ENCODE measurements around the gene CDK3. TPM values are rescaled to one million over a fixed set of nuclear protein-coding genes. Genes with fewer than 3 reads are reported as not detected.
"Not testable (repeated sequence)": the region's sequence is repeated elsewhere in the genome, so short reads cannot be mapped to it uniquely, and the experiment has no call there.

CDK3 gene
- total RNA-seq, 1 experiment from 2014 or later = 5.2 TPM

DNA sequence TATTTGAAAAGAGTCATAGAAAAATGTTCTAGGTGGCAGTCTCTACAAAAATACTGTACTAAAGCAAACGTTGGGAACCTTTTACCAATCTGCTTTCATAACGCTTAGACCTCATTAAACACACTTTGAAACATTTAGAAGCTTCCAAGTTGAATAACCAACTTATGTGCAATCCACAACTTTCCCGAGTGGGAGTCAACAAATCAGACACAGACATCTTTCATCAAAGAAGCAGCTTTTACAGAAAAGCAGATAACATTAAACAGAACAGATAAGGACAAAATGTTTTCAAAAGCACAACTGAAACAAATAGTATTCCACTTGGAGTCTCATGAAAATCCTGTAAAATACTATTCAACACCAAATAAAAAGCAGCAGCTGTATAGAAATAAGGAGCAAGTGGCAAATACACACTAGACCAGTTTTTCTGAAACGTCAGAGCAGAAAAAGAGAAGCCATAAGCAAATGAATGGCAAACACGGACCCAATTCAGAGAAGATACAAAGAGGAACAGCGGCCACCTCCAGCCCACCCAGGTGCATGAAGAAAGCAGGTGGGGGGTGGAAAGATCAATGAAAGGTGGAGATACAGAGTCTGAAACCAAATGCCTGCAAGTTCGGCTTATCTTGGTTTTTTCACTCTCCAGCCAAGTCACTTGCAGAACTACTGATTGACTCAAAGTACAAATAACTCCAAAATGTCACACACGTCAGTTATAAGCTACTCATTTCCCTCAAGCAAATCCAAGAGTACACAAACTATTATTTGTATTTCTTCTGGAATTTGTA is 41.4 kb upstream of the CDK3 start:
- H3K4me1 Mint-ChIP-seq (ENCODE audit: low read depth, unreplicated experiment) = peaks cover 14% of the 10 kb centered on the region
- no peak for TF ChIP-seq CTCF (IDR thresholded peaks at IDR 0.05; ENCODE audit: insufficient read depth in 1 of 2, low read depth in 1 of 2, low read length in 1 of 2, severe bottlenecking in 1 of 2, unreplicated experiment in 1 of 2)
- H3K27me3 ChIP-seq (replicated peaks; ENCODE audit: control insufficient read depth, insufficient read depth, low read length) = no peaks in the 10 kb centered on the region
- H3K27ac Mint-ChIP-seq (ENCODE audit: unreplicated experiment) = peak overlapping the region; percentile 53
- POLR2A ChIA-PET = interaction anchor here (0.6 to 1.9 kb wide), 4 partner anchors 18 to 104 kb away, joined by 3 to 10 read pairs (median 4); partner anchors contain the start of genes ACOX1, FBF1, TEN1 and WBP2
- H3K9me3 Mint-ChIP-seq (ENCODE audit: unreplicated experiment) = no peaks in the 10 kb centered on the region
- no peaks in the 10 kb centered on the region for H3K27me3 Mint-ChIP-seq (ENCODE audit: insufficient read depth, unreplicated experiment)
- peaks cover 51% of the 10 kb centered on the region for H3K36me3 Mint-ChIP-seq (ENCODE audit: insufficient read depth, unreplicated experiment)
- BruUV-seq (replicated peaks) = TSS peak; percentile 16
- H3K4me3 ChIP-seq (ENCODE audit: low read depth, low read length) = no peak overlapping the region
- intact Hi-C loops (cut with micrococcal nuclease; ENCODE audit: unreplicated experiment) = no loop called here
- CTCF ChIA-PET = interaction anchor here (0.9 to 2.1 kb wide), 5 partner anchors 14 to 54 kb away, joined by 3 to 7 read pairs (median 3); partner anchors contain the start of genes ACOX1, MRPL38 and TEN1
- H3K4me3 Mint-ChIP-seq (ENCODE audit: unreplicated experiment) = peak overlapping the region; percentile 54
- H3K4me1 ChIP-seq = peaks cover 26% of the 10 kb centered on the region
- H3K9me3 ChIP-seq = no peaks in the 10 kb centered on the region
- H3K36me3 ChIP-seq (ENCODE audit: control insufficient read depth, insufficient read depth, low read length) = no peaks in the 10 kb centered on the region; the same call in 1 of the 2 replicates
- DNase-seq = peak; percentile 53 to 66

GRCh38 chr17:75959839-75960511 is 40.7 kb upstream of the CDK3 start:
- no peak overlapping the region for H3K4me3 ChIP-seq (ENCODE audit: low read depth, low read length)
- Mint-ChIP-seq H3K4me1 (ENCODE audit: low read depth, unreplicated experiment) (peaks cover 14% of the 10 kb centered on the region), H3K9me3 (ENCODE audit: unreplicated experiment) (no peaks in the 10 kb centered on the region), H3K36me3 (ENCODE audit: insufficient read depth, unreplicated experiment) (peaks cover 49% of the 10 kb centered on the region), H3K4me3 (ENCODE audit: unreplicated experiment) (peak overlapping the region; percentile 54), H3K27ac (ENCODE audit: unreplicated experiment) (peak overlapping the region; percentile 53), H3K27me3 (ENCODE audit: insufficient read depth, unreplicated experiment) (no peaks in the 10 kb centered on the region)
- no peaks in the 10 kb centered on the region for H3K27me3 ChIP-seq (replicated peaks; ENCODE audit: control insufficient read depth, insufficient read depth, low read length)
- no peak for TF ChIP-seq CTCF (IDR thresholded peaks at IDR 0.05; ENCODE audit: insufficient read depth in 1 of 2, low read depth in 1 of 2, low read length in 1 of 2, severe bottlenecking in 1 of 2, unreplicated experiment in 1 of 2)
- ChIA-PET POLR2A (interaction anchor here (0.6 to 1.9 kb wide), 4 partner anchors 19 to 104 kb away, joined by 3 to 10 read pairs (median 4); partner anchors contain the start of genes ACOX1, FBF1, TEN1 and WBP2), CTCF (interaction anchor here (0.9 to 2.1 kb wide), 5 partner anchors 13 to 55 kb away, joined by 3 to 7 read pairs (median 3); partner anchors contain the start of genes ACOX1, MRPL38 and TEN1)
- H3K9me3 ChIP-seq = no peaks in the 10 kb centered on the region
- H3K4me1 ChIP-seq = peaks cover 26% of the 10 kb centered on the region
- no peaks in the 10 kb centered on the region; the same call in 1 of the 2 replicates for H3K36me3 ChIP-seq (ENCODE audit: control insufficient read depth, insufficient read depth, low read length)
- no peak for DNase-seq
- intact Hi-C loops (cut with micrococcal nuclease; ENCODE audit: unreplicated experiment) = no loop called here
- BruUV-seq (replicated peaks) = no TSS peak

- no peak for DNase-seq
- Histone ChIP-seq H3K27me3 (replicated peaks; ENCODE audit: control insufficient read depth, insufficient read depth, low read length) (no peaks in the 10 kb centered on the region), H3K4me1 (peaks cover 10% of the 10 kb centered on the region), H3K9me3 (no peaks in the 10 kb centered on the region), H3K4me3 (ENCODE audit: low read depth, low read length) (no peak overlapping the region), H3K36me3 (ENCODE audit: control insufficient read depth, insufficient read depth, low read length) (no peaks in the 10 kb centered on the region)
- Mint-ChIP-seq H3K27me3 (ENCODE audit: insufficient read depth, unreplicated experiment) (no peaks in the 10 kb centered on the region), H3K27ac (ENCODE audit: unreplicated experiment) (no peak overlapping the region), H3K9me3 (ENCODE audit: unreplicated experiment) (peaks cover 9% of the 10 kb centered on the region), H3K4me3 (ENCODE audit: unreplicated experiment) (no peak overlapping the region), H3K4me1 (ENCODE audit: low read depth, unreplicated experiment) (peaks cover 7% of the 10 kb centered on the region), H3K36me3 (ENCODE audit: insufficient read depth, unreplicated experiment) (peaks cover 24% of the 10 kb centered on the region)
- no peak for TF ChIP-seq CTCF (IDR thresholded peaks at IDR 0.05; ENCODE audit: insufficient read depth in 1 of 2, low read depth in 1 of 2, low read length in 1 of 2, severe bottlenecking in 1 of 2, unreplicated experiment in 1 of 2)
- POLR2A ChIA-PET = interaction anchor here (0.7 kb wide), 1 partner anchor 55 kb away, joined by 6 read pairs; no protein-coding TSS in a partner anchor
- intact Hi-C loops (cut with micrococcal nuclease; ENCODE audit: unreplicated experiment) = no loop called here
- CTCF ChIA-PET = interaction anchor here (0.7 kb wide), 1 partner anchor 60 kb away, joined by 4 read pairs; the partner anchor contains the start of gene MRPL38
- BruUV-seq (replicated peaks) = no TSS peak
These were observed 35.2 kb upstream of the CDK3 start for GRCh38 chr17:75965468-75965867.

DNA sequence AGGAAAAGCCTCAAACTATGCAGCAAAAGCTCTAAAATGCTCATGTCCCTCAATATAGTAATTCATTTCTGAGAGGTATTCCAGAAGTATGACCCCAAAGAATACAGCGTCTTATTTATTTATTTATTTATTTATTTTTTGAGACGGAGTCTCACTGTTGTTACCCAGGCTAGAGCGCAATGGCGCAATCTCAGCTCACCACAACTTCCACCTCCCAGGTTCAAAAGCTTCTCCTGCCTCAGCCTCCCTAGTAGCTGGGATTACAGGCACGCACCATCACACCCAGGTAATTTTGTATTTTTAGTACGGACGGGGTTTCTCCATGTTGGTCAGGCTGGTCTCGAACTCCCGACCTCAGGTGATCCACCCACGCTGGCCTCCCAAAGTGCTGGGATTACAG is 31.6 kb upstream of the CDK3 start:
- H3K9me3 ChIP-seq; BruUV-seq (replicated peaks); H3K36me3 ChIP-seq (ENCODE audit: control insufficient read depth, insufficient read depth, low read length); H3K27me3 Mint-ChIP-seq (ENCODE audit: insufficient read depth, unreplicated experiment); POLR2A ChIA-PET; H3K27me3 ChIP-seq (replicated peaks; ENCODE audit: control insufficient read depth, insufficient read depth, low read length); intact Hi-C loops (cut with micrococcal nuclease; ENCODE audit: unreplicated experiment); H3K27ac Mint-ChIP-seq (ENCODE audit: unreplicated experiment); H3K4me1 Mint-ChIP-seq (ENCODE audit: low read depth, unreplicated experiment); H3K4me3 ChIP-seq (ENCODE audit: low read depth, low read length); DNase-seq; H3K4me3 Mint-ChIP-seq (ENCODE audit: unreplicated experiment); H3K9me3 Mint-ChIP-seq (ENCODE audit: unreplicated experiment): not testable (repeated sequence)
- peaks cover 48% of the 10 kb centered on the region for H3K36me3 Mint-ChIP-seq (ENCODE audit: insufficient read depth, unreplicated experiment)
- H3K4me1 ChIP-seq = peaks cover 11% of the 10 kb centered on the region
- CTCF ChIA-PET = interaction anchor here (0.6 kb wide), 1 partner anchor 113 kb away, joined by 3 read pairs; no protein-coding TSS in a partner anchor
